Heart left ventricle (tissue), 16 donors: ENCODE data around the gene FBXL17. TPM values are rescaled to one million over a fixed set of nuclear protein-coding genes. Genes with fewer than 3 reads are reported as not detected.
A peak's percentile ranks its signal among the peaks of the same experiment; 100 is the strongest.

ENCODE experiments used
- ATAC-seq, 4 donors: fragments of 200-7000 bp; cut with Tn5 transposase; one replicate each; pipeline ENCODE4 v1.9.1; 2020 to 2022; ENCODE audit warnings: moderate library complexity in 4 of 4, mild to moderate bottlenecking in 3 of 4, moderate number of reproducible peaks in 1 of 4
- DNase-seq, 5 donors: peaks; one replicate each; pipeline ENCODE4 v3.0.0-alpha.2; 2020
- H3K27ac ChIP-seq, 12 donors: fragments of 200-600 bp; sonication (generic) in 4 of 12; one replicate each; pipeline versions ENCODE4 v1.5.0 to v1.8.0; 2016 to 2022; ENCODE audit warnings: mild to moderate bottlenecking in 2 of 12
- H3K27me3 ChIP-seq, 9 donors: fragments of 200-600 bp; sonication (generic) in 2 of 9; one replicate each; pipeline versions ENCODE4 v1.5.1 to v1.8.0; 2016 to 2022; ENCODE audit warnings: mild to moderate bottlenecking in 3 of 9
- H3K36me3 ChIP-seq, 9 donors: fragments of 200-600 bp; sonication (generic) in 2 of 9; one replicate each; pipeline versions ENCODE4 v1.5.0 to v1.8.0; 2018 to 2022; ENCODE audit warnings: mild to moderate bottlenecking in 2 of 9
- H3K4me1 ChIP-seq, 12 donors: fragments of 200-600 bp; sonication (generic) in 4 of 12; one replicate each; pipeline versions ENCODE4 v1.5.0 to v1.8.0; 2016 to 2022; ENCODE audit warnings: mild to moderate bottlenecking in 3 of 12
- H3K4me3 ChIP-seq, 12 donors: fragments of 200-600 bp; sonication (generic) in 4 of 12; one replicate each; pipeline versions ENCODE4 v1.5.0 to v1.8.0; 2017 to 2022; ENCODE audit warnings: mild to moderate bottlenecking in 9 of 12, moderate library complexity in 4 of 12
- H3K9me3 ChIP-seq, 12 donors: fragments of 200-600 bp; sonication (generic) in 4 of 12; one replicate each; pipeline versions ENCODE4 v1.5.0 to v1.8.0; 2016 to 2022; ENCODE audit warnings: mild to moderate bottlenecking in 1 of 12
- POLR2A ChIP-seq, 2 donors: fragments of 450-650 bp; IDR thresholded peaks; one replicate each; pipeline ENCODE4 v1.6.1; 2017; ENCODE audit warnings: antibody characterized with exemption in 2 of 2, mild to moderate bottlenecking in 2 of 2, moderate library complexity in 2 of 2
- WGBS, 4 donors: extraction: QIAGEN DNeasy Blood & Tissue Kit in 2 of 4; methylation state at CpG; one replicate each; pipeline versions ENCODE4 v1.1.5 to v1.1.7; 2013 to 2018; 5-methylcytosine and 5-hydroxymethylcytosine counted together
- intact Hi-C, 10 donors: fragments of 100-400 bp; cut with DNase I; formaldehyde crosslinking; loops; one replicate each; pipeline versions ENCODE4 v1.11.1 to v1.14.2; 2022
- polyA plus RNA-seq, 2 donors: library from polyadenylated mRNA; stranded (reverse); fragments of 200-250 nt; gene quantifications; one replicate each; pipeline ENCODE4 v1.2.3, GENCODE V29; 2013
- total RNA-seq, 9 donors: library from RNA; depleted of rRNA in 2 of 9; stranded (reverse); fragments of >200 nt in 2 of 9; fragmentation: NEBNext Ultra II Directional in 3 of 9; extraction: Animal tissue kit (Norgen Biotek cat#: 25700) in 3 of 9; gene quantifications; one replicate each; pipeline versions ENCODE4 v1.1.0 to v1.2.4, GENCODE V29; 2016 to 2023
- TF ChIP-seq, protein P1 (sequence below), 12 donors: fragments of 200-600 bp; sonication (generic) in 4 of 12; IDR thresholded peaks; one replicate each; pipeline versions ENCODE4 v1.5.0 to v1.8.0; 2018 to 2022; ENCODE audit warnings: antibody characterized with exemption in 12 of 12, mild to moderate bottlenecking in 5 of 12
- donor health status: ischemic (EF 13 %, LVEDD 7.1; RV severe dilation, severe dysfunction).
- donor health status: healthy with polysubstance abuse.
- donor health status: DM: no; HTN: yes; CAD: no.
- donor health status: DM: no; HTN: no; CAD: no.
- donor health status: ischemic (EF 25% LVEDD 6.9; RV normal size, moderate dysfunction).
- donor health status: ischemic (EF 25% LVEDD 5.7; RV mildly dilated, moderate dysfunction).
- donor health status: healthy.
- donor health status: DM: yes; HTN: yes; CAD: no.
- donor health status: ischemic (EF 35%, LVEDD 5.7; RV mildly dilated, moderate dysfunction).
- donor health status: nonischemic (EF 11% LVEDD 7.7; RV severe dilation, severe dysfunction).
- donor health status: DM: yes; HTN: yes; CAD: no.
- donor health status: PGD.
- donor health status: ischemic (EF 29% LVEDD 5.4; RV normal size, mild dysfunction).
- donor health status: nonischemic (EF 23%, LVEDD 6.1; RV moderate dilation, normal function).

Gene FBXL17
- total and polyA plus RNA-seq, 11 donors = 10.2 to 39.4 (median 33.1) TPM

DNA sequence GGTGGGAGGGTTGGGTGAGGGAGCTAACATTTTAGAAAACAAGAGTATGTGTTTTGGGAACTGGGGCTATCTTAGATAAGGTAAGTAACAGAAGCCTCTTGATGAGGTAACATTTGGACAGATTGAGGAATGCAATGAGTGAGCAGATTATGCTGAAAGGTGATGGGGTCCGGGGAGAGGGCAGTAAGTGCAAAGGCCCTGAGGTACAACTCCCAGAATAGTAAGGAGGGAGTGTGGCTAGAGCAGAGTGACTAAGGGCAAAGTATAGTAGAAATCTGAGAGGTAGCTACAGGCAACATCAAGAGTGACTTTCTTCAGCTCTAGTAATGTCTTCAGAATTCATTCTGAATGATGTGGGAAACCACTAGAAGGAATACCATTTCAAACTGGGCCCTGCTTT is 38.9 kb upstream of the FBXL17 start:
- 29 to 91% (median 85%) methylated on average over 1 of the region's 1 CpG for WGBS, 4 donors
- no peak for DNase-seq
- Histone ChIP-seq H3K4me3 (no peak overlapping the region), H3K27me3 (no peaks in the 10 kb centered on the region), H3K9me3 (peaks cover 0 to 9% (median 0%) of the 10 kb centered on the region in 12 donors), H3K4me1 (no peaks in the 10 kb centered on the region), H3K27ac (no peak overlapping the region), H3K36me3 (no peaks in the 10 kb centered on the region)
- ATAC-seq = no peak
- intact Hi-C loops = no loop called here
- TF ChIP-seq, protein P1, sequence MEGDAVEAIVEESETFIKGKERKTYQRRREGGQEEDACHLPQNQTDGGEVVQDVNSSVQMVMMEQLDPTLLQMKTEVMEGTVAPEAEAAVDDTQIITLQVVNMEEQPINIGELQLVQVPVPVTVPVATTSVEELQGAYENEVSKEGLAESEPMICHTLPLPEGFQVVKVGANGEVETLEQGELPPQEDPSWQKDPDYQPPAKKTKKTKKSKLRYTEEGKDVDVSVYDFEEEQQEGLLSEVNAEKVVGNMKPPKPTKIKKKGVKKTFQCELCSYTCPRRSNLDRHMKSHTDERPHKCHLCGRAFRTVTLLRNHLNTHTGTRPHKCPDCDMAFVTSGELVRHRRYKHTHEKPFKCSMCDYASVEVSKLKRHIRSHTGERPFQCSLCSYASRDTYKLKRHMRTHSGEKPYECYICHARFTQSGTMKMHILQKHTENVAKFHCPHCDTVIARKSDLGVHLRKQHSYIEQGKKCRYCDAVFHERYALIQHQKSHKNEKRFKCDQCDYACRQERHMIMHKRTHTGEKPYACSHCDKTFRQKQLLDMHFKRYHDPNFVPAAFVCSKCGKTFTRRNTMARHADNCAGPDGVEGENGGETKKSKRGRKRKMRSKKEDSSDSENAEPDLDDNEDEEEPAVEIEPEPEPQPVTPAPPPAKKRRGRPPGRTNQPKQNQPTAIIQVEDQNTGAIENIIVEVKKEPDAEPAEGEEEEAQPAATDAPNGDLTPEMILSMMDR (IDR thresholded peaks at IDR 0.05) = no peak
- TF ChIP-seq POLR2A (IDR thresholded peaks at IDR 0.05) = no peak

DNA sequence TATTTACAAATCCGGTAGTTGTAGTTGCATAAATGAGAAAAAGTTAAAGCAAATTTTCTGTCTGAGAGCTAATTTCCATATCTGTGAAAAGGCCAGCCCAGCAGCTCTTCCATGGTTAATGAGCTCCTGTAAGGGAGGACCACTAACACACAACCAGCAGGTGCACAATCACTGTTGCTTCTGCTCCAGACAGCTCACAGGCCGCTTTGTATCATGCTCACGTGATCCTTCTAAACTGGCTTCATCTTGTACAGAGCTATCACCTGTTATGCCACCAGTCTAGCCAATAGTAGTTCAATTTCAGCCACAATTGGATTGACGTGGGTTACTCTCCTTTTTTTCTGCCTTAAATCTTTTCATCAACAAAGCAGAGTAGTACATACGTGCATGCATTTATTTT is 38.3 kb upstream of the FBXL17 start:
- DNase-seq (no peak), ATAC-seq (no peak)
- Histone ChIP-seq H3K9me3 (peaks cover 0 to 9% (median 0%) of the 10 kb centered on the region in 12 donors), H3K4me1 (no peaks in the 10 kb centered on the region), H3K27me3 (no peaks in the 10 kb centered on the region), H3K36me3 (no peaks in the 10 kb centered on the region), H3K27ac (no peak overlapping the region), H3K4me3 (no peak overlapping the region)
- 79 to 87% (median 81%) methylated on average over 5 of the region's 5 CpGs for WGBS, 4 donors
- intact Hi-C loops = no loop called here
- TF ChIP-seq, protein P1 (IDR thresholded peaks at IDR 0.05) = no peak
- no peak for TF ChIP-seq POLR2A (IDR thresholded peaks at IDR 0.05)

DNA sequence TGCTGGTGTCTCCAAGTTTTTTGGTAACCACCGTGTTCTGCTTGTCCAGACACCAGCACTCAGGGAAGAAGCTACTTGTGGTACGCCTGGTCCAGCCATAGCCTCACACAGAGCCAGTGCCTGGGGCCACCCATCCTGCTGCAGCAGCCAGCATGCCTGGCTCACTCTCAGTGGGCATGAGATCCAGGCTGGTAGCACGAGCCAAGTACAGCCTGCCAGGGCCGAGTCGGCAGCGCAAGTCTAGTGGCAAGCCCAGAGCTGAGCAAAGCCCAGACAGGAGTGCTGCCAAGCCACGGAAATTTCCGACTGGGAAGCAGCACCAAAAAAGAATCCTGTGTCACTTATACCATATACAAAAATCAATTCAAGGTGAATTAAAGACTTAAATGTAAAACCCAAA is 36.3 kb upstream of the FBXL17 start:
- Histone ChIP-seq H3K27me3 (no peaks in the 10 kb centered on the region), H3K4me3 (no peak overlapping the region), H3K4me1 (no peaks in the 10 kb centered on the region), H3K27ac (no peak overlapping the region), H3K9me3 (peaks cover 0 to 2% (median 0%) of the 10 kb centered on the region in 12 donors), H3K36me3 (no peaks in the 10 kb centered on the region)
- ATAC-seq = peak; percentile 86 to 100 (median 98)
- peak; percentile 27 to 86 (median 78) for DNase-seq
- WGBS, 4 donors = 58 to 81% (median 64%) methylated on average over 8 of the region's 8 CpGs
- TF ChIP-seq, protein P1 (IDR thresholded peaks at IDR 0.05) = no peak
- TF ChIP-seq POLR2A (IDR thresholded peaks at IDR 0.05) = no peak
- intact Hi-C loops = no loop called here

DNA sequence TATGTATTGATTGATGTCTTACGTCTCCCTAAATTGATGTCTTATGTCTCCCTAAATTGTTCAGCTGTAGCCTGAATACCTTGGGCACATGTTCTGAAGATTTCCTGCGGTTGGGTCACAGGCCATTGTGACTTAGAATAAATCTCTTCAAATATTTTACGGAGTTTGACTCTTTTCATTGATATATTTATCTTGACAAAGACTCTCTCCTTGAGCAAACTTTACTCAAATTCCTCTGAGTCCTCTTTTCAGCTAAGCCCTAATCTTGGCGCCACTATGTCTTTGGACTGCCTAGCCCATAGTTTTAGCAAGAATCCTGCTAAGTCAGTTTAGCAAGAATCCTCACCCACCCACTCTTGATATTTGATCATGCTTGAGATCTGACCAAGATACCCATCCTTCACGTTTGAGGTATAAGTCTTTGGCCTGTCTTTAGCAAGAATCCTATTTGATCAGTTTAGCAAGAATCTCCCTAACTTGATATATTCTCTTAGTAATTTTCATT is 35.3 kb upstream of the FBXL17 start:
- Histone ChIP-seq H3K27ac (no peak overlapping the region), H3K4me3 (no peak overlapping the region), H3K4me1 (no peaks in the 10 kb centered on the region), H3K27me3 (no peaks in the 10 kb centered on the region), H3K9me3 (no peaks in the 10 kb centered on the region), H3K36me3 (no peaks in the 10 kb centered on the region)
- DNase-seq (no peak), ATAC-seq (no peak)
- TF ChIP-seq POLR2A (IDR thresholded peaks at IDR 0.05) = no peak
- TF ChIP-seq, protein P1 (IDR thresholded peaks at IDR 0.05) = no peak
- WGBS, 4 donors = 77 to 90% (median 86%) methylated on average over 5 of the region's 5 CpGs
- intact Hi-C loops = no loop called here
